GM21381 (cell line): Measurements from ENCODE around the gene LIF.
"Not testable (repeated sequence)": the region's sequence is repeated elsewhere in the genome, so short reads cannot be mapped to it uniquely, and the experiment has no call there.

Experiments
- ATAC-seq: cut with Tn5 transposase; IDR thresholded peaks from one replicate; pipeline ENCODE4 v1.9.1; 2021; ENCODE audit warnings: mild to moderate bottlenecking, moderate library complexity; ENCODE audit not compliant: unreplicated experiment

Gene LIF

DNA sequence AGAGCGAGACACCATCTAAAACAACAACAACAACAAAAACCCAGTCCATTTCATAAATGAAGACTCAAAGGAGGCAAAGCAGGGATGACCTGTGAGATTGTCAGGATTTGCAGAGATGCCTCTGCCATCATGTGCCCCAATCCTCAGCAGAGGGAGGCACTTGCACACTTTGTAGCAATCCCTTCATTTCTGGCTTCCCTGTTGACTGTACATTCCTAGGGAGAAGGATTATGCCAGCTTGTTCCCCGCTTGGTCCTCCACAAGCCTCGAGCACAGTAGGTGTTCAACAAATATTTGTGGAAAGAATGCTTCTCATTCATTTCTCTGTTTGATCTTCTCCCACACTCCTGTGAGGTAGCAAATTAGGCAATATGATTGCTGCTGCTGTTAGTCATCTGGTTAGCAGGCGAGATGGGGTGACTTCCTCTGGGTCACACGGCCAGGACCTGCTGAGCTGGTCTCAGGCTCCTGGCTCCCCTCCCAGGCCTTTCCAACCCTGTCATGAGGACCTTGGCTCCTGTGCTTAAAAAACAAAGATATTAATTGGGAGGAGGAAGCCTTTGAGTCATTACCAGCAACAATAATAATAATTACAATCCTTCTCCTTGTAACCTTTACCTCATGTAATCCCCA lies 34.1 kb downstream of the LIF start:
- no peak for ATAC-seq

DNA sequence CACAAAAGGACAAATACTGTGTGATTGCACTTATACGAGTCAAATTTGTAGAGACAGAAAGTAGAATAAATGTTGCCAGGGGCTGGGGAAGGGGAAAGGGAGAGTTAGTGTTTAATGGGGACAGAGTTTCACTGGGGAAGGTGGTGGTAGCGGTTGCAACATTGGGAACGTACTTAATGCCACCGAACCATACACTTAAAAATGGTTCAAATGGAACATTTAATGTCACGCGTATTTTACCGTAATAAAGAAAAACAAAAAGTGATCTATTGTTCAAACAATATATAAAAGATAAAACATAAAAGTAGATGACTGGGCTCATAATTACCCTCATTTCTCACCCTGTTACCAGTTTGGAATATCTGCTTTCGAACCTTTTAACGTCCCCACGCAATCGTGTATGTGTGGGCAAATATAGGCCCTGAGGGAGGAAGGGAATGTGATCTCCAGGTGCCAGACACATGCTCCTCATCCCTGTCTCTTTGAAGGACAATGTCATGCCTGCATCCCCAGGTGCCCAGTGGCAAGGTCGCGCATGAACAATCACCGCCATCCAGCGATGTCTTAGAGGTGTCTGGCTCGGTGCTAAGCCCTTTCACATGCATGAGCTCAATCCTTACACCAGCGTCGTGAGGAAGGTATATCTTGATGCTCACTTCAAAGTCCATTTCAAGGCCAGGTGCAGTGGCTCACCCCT lies 35.3 kb downstream of the LIF start:
- no peak for ATAC-seq

DNA sequence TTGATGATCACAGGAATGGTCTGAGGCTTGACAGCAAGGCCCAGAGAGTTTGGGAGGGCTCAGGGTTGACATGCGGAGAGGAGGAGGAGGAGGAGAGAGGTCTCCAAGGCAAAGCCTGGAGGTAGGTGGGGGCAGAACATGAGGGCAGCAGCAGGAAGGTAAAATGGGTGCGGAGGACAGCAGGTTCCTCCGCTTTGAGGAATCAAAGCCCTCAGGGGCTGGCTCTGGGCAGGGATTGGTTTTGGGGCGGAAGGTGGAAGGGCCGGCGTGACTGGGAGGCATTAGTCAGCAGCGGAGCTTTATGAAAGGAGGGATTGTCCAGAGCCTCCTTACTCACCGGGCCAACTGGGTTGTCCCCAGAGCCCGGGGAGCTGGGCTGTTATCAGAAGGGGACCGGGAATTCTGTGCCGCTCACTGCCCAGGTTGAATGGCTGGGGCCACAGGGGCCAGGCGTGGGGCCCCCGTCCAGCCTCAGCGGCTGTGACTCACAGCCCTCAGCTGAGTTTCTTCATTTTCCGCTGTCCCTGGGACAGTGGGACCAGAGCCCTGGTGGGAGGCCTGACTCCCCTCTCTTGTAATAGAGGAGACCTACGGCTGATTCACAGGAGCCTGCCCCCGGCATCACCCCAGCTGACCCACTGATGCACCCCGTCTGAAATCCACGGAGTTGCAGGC lies 36.2 kb downstream of the LIF start:
- no peak for ATAC-seq

DNA sequence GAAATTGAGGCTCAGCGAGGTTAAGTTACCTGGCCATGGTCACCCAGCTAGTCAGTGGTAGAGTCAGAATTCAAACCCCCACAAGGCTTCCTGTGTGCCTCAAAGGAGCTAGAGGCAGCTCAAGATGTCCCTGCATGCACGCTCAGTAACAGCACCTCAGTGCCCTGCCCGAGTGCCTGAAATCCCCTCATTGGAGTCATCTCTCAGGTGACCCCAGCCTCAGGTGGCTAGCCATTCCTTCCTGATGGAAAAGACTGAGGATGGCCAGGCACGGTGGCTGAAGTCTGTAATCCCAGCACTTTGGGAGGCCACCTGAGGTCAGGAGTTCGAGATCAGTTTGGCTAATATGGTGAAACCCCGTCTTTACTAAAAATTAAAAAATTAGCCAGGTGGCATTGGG lies 36.9 kb downstream of the LIF start:
- ATAC-seq, result no peak

- ATAC-seq, result no peak
These were observed 37.6 kb downstream of the LIF start for GRCh38 chr22:30208631-30209603.

- ATAC-seq, result no peak
These were observed 39.6 kb downstream of the LIF start for GRCh38 chr22:30206944-30207343.

DNA sequence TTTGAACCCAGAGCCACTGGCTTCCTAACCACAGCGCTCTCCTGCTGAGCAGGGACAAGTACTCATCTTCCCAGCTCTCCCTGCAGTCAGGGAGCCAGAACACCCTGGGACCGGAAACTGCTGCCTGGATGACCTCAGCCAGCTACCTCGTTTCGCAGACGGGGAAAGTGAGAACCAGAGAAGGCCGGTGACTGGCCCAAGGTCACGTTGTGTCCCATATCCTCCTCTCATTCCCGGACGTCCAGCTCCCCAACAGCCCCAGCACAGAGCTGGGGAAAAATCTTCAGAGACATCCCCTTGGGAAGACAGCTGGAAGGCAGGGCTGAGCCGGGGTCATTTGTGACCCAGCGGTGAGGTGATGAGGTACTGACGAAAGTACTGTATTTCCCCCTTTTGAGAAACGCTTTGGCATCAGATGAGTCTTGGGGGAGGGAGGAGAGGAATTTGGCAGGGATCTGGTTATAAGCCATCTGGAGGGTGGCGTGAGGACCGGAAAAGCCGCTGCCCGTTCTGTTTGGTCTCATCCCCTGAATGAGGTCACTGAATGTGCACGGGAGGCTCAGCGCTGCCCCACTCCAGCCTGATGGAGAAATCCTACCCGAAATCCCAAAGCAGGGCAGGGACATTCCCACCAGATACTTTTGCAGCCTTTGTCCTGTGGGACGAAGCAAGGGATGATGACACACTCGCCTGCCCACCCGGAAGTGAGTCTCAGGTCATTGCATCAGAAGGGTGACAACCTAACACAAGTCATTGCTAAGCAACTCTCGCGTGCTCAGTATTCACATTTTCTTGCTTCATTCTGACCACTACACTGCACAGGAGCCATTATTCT lies 41.1 kb downstream of the LIF start:
- no peak for ATAC-seq

- ATAC-seq, result no peak
These were observed 41.8 kb downstream of the LIF start for GRCh38 chr22:30204742-30205111.

DNA sequence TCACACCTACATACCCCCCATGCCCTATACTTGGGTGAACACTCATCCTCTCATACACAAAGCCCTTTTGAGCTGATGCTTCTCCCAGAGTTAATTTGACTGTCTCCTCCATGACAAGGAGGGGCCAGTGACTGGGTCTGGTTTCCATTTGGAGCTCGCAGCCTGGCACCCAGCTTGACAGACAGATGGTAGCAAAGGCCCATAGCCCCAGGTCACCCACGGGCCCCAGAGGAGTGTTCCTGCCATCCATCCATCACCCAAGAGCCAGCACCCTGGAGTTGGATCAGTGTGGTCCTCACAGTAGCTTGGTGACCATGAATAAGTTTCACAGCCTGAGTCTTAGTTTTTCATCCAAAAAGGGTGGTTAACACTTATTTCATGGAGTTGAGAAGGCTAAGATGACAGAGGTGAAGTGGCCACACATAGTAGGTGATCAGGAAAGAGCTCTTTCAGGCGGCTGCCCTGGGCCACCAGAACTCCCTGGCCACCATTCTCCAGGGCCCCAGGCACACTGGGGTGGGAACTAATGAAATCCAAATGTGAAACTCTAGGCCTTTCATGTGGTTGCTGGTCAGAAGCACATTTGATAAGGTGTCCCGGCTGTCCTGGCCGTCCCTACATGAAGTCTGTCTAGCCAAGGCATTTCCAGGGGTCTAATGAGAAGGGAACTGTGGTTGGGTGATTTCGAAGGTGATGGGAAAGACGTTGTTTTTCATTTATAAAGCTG lies 42.4 kb downstream of the LIF start:
- ATAC-seq, result no peak

DNA sequence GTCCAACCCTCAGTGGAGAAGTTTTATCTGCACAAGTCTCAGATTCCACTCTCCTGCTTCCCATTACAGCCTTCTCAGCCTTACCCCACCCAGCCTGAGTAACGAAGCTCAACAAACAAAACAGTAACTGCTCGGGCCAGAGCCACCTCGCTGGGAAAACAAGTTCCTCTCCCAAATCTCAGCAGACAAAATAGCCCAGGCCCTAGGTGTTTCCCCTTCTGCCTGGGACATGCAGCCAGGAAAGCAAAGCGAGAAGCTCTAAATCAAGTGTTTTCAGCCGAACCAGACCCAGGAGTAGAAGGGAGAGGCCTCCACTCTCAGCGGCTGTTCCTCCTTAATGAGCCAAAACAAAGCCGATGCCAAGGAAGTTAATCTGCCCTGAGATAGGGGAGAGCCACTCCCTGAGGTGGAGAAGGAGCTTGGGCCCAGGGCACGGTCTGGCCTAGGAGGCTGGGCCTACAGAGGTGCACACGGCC lies 44.0 kb downstream of the LIF start:
- no peak for ATAC-seq

- no peak for ATAC-seq
These were observed 44.6 kb downstream of the LIF start for GRCh38 chr22:30201945-30202344.

- not testable (repeated sequence) for ATAC-seq
These were observed 45.7 kb downstream of the LIF start for GRCh38 chr22:30200905-30201304.

DNA sequence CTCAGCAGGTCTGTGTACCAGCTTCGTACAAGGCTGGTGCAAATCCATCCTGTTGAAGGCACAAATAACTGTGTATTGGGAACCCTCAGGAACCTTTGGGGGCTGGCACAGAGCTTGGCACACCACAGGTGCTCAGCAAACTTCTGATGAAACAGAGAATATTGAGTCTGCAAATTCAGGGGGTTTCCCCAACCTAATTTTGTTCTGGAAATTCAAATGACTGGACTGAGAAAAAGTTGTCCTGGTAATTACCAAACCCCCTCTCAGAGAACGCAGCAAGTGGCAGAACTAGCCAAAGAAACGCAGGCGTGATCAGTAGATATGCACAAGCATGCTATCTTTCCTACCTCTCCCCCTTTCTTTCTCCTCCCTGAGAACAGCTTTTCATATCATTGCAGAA lies 47.6 kb downstream of the LIF start:
- no peak for ATAC-seq

- no peak for ATAC-seq
These were observed 48.3 kb downstream of the LIF start for GRCh38 chr22:30198152-30198825.

DNA sequence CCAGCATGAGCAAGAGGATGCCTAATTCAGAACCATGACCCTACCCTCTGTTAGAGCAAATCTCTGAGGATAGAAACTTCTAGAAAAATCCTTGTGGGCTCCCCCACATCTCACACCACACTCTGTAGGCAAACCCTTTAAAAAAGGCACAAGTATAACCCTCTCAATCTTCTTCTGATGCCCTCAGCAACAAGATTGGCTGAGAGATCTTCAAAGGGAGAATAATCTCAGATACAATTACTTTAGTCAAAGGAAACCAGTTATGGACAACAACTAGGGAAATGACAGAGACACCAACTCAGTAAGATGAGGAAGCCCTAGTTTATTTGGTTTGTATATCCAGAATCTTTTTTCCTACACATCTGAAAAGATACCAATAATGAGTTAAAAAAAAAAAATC lies 49.2 kb downstream of the LIF start:
- ATAC-seq, result no peak

DNA sequence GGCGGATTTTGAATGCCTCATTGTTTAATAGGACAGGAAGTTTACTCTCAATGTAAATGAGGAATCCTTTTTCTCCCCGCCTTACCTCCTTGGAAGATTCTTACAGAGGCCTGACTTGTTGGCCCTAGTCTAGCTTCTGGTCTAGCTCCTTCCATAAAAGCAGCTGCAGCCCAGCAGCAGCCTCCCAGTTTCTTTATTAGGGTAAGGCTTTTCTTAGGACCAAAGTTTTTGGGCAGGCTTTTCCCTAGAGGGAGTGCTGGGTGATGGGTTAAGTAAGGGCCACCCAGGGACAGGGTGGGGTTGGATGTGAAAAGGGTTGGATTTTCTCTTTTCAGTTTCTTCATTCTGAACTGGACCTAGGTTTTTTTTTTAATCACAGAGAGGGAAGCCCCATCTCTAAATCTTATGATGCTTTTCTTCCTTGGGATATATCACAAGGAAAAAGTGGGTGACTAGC lies 49.7 kb downstream of the LIF start:
- no peak for ATAC-seq

DNA sequence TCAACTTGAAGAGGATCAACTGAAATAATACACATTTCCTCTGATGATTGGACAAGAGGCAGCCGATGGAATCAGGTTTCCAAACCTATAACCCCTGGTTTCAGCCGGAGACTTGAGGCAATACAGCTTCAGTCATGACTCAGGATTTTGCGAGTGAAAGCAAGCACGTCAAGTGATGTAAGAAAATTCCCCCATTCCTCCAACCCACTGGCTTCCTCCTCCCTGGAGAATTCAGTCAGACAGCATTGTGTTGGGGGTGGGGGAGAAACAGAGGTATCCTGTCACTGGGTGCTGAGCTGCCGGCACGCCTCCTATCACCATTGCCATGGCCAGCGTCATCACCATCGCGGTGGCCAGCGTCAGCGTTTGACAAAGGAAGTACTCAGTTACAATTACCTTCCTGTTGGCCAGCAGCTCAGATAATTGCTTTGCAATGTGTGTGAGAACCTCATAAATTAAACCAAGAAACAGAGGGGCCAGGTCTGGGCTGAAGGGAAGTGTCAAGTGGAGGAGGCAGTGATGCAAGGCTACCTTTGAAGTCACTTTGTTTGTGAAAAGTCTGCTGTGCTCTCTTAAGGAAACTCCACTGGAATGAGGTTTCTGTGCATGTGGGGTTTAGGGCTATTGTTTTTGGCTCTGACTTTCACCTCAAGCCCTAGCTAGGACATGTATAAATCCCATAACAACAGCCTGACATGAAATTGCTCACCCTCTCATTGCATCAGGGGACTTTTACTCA lies 50.2 kb downstream of the LIF start:
- no peak for ATAC-seq
